Stimulated activated memory B cell treated with anti-CD40 and anti-IgM and Interleukin-4, amounts not matched to agents 10 μg/mL and 1 μg/mL and 100 μg/mL, for 72 hours (primary cell): ENCODE measurements around the gene CSMD2.

Experiments used
- ATAC-seq: fragments of 150-1000 bp; cut with Tn5 transposase; 2 replicates; pipeline ENCODE4 v1.10.0; 2021
- H3K27ac Mint-ChIP-seq: one replicate; pipeline ENCODE4 v1.8.0; 2022; ENCODE audit warnings: mild to moderate bottlenecking, mixed read lengths
- H3K27me3 Mint-ChIP-seq: one replicate; pipeline ENCODE4 v1.8.0; 2022; ENCODE audit warnings: mixed read lengths
- H3K36me3 Mint-ChIP-seq: one replicate; pipeline ENCODE4 v1.8.0; 2022; ENCODE audit warnings: mixed read lengths
- H3K4me1 Mint-ChIP-seq: one replicate; pipeline ENCODE4 v1.8.0; 2022; ENCODE audit warnings: mixed read lengths
- H3K4me3 Mint-ChIP-seq: one replicate; pipeline ENCODE4 v1.8.0; 2022; ENCODE audit warnings: mild to moderate bottlenecking, moderate library complexity, mixed read lengths
- H3K9me3 Mint-ChIP-seq: one replicate; pipeline ENCODE4 v1.8.0; 2022; ENCODE audit warnings: mixed read lengths

Gene CSMD2

GRCh38 chr1:33784876-33785275, 380.2 kb downstream of the CSMD2 start:
- Mint-ChIP-seq H3K27me3 (peaks cover 12% of the 10 kb centered on the region), H3K36me3 (no peaks in the 10 kb centered on the region), H3K9me3 (peaks cover 4% of the 10 kb centered on the region), H3K4me1 (no peaks in the 10 kb centered on the region), H3K4me3 (no peak overlapping the region), H3K27ac (no peak overlapping the region)
- ATAC-seq: no peak

- Mint-ChIP-seq H3K4me3 (no peak overlapping the region), H3K9me3 (peaks cover 4% of the 10 kb centered on the region), H3K27ac (no peak overlapping the region), H3K36me3 (no peaks in the 10 kb centered on the region), H3K27me3 (peaks cover 20% of the 10 kb centered on the region), H3K4me1 (no peaks in the 10 kb centered on the region)
- no peak for ATAC-seq
These were observed 382.3 kb downstream of the CSMD2 start for GRCh38 chr1:33782776-33783175.

GRCh38 chr1:33781652-33782051, 383.4 kb downstream of the CSMD2 start:
- H3K4me1 Mint-ChIP-seq: no peaks in the 10 kb centered on the region
- peaks cover 4% of the 10 kb centered on the region for H3K9me3 Mint-ChIP-seq
- peaks cover 20% of the 10 kb centered on the region for H3K27me3 Mint-ChIP-seq
- no peak overlapping the region for H3K4me3 Mint-ChIP-seq
- H3K36me3 Mint-ChIP-seq: no peaks in the 10 kb centered on the region
- no peak overlapping the region for H3K27ac Mint-ChIP-seq
- ATAC-seq: no peak

DNA sequence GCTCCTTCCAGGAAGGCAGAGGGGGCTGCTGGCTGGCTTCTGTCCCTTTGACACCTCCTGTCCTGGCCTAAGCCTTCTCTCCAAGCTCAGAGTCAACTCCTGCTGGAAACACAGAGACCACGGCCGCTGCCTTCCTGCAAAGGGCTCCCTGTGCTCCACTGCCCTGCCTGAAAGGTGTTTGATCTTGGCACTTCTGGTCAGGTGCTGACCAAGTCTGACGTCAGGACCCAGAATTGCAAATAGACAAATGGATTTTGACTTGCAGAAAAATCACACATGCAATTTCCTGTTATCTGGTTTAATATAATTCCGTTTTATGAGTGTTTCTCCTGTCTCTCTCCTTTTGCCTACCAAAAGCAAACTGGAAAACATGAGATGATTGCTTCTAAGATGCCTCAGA, 387.7 kb downstream of the CSMD2 start:
- no peak for ATAC-seq
- peaks cover 18% of the 10 kb centered on the region for H3K27me3 Mint-ChIP-seq
- H3K4me1 Mint-ChIP-seq: no peaks in the 10 kb centered on the region
- H3K27ac Mint-ChIP-seq: no peak overlapping the region
- no peaks in the 10 kb centered on the region for H3K9me3 Mint-ChIP-seq
- no peak overlapping the region for H3K4me3 Mint-ChIP-seq
- no peaks in the 10 kb centered on the region for H3K36me3 Mint-ChIP-seq

DNA sequence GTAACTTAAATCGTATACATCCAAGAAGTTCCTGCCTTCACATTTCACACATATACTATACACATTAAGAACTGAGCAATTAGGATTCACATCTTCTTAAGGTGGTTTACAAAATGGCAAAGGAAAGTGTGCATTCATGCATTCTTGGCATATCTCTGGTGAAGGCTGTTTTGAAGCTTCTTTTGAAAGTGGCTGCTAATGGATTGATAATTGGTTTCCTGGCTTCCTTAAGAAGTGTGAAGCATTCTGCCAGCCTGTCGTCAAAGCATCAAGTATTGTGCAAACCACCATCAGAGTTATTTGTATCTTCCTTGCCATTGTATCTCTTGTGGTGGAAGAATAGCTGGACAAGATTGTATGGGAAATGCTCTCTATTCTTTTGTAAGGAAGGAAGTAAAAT, 396.2 kb downstream of the CSMD2 start:
- no peak for ATAC-seq
- no peaks in the 10 kb centered on the region for H3K4me1 Mint-ChIP-seq
- no peak overlapping the region for H3K4me3 Mint-ChIP-seq
- H3K27me3 Mint-ChIP-seq: peaks cover 17% of the 10 kb centered on the region
- H3K27ac Mint-ChIP-seq: no peak overlapping the region
- no peaks in the 10 kb centered on the region for H3K36me3 Mint-ChIP-seq
- no peaks in the 10 kb centered on the region for H3K9me3 Mint-ChIP-seq

GRCh38 chr1:33768106-33768505, 396.9 kb downstream of the CSMD2 start:
- Mint-ChIP-seq H3K4me3 (no peak overlapping the region), H3K27me3 (peaks cover 11% of the 10 kb centered on the region), H3K4me1 (no peaks in the 10 kb centered on the region), H3K27ac (no peak overlapping the region), H3K36me3 (no peaks in the 10 kb centered on the region), H3K9me3 (no peaks in the 10 kb centered on the region)
- ATAC-seq: no peak

GRCh38 chr1:33764149-33764548, 400.9 kb downstream of the CSMD2 start:
- Mint-ChIP-seq H3K4me1 (no peaks in the 10 kb centered on the region), H3K4me3 (no peak overlapping the region), H3K9me3 (no peaks in the 10 kb centered on the region), H3K27me3 (no peaks in the 10 kb centered on the region), H3K27ac (no peak overlapping the region), H3K36me3 (no peaks in the 10 kb centered on the region)
- peak; percentile 15 for ATAC-seq

DNA sequence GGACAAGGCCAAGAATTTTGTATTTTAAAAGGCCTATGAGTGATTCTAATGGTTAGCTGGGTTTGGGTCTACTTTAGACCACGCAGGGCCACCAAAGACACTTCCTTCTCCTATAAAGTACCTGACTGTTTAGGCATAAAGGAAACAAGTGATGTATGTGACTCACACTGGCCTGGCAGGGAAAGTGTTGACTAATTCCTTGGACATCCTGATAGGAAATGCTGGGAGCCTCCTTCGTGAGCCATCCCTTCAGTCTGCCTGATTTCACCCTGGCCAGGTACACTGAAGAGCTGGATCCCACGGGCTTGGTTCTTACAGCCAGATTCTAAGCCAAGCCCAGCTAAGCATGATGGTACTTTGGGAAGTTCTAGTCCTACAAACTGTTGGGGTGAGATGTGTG, 401.6 kb downstream of the CSMD2 start:
- no peak for ATAC-seq

DNA sequence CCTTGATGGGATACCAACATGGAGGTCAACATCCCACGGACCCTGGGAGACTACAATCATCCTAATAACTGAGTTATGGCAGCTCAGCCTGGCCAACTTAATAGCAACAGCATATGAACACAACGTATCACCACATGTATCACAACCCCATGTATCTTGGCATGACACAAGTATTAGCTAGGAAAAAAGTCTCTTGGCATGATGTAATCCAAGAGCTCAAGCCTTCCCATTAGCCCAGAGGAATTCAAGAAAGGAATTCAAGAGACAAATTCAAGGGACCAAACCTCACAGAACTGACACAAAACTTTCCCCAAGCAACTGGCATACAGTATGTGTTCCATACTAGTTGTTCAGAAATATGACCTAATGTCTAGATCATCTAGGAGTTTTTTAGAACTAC, 402.1 kb downstream of the CSMD2 start:
- ATAC-seq: no peak
- peaks cover 3% of the 10 kb centered on the region for H3K9me3 Mint-ChIP-seq
- no peak overlapping the region for H3K27ac Mint-ChIP-seq
- H3K27me3 Mint-ChIP-seq: peaks cover 3% of the 10 kb centered on the region
- no peak overlapping the region for H3K4me3 Mint-ChIP-seq
- no peaks in the 10 kb centered on the region for H3K4me1 Mint-ChIP-seq
- H3K36me3 Mint-ChIP-seq: no peaks in the 10 kb centered on the region

More for the DNA sequence above, 401.6 kb downstream of the CSMD2 start:
- H3K4me1 Mint-ChIP-seq: no peaks in the 10 kb centered on the region
- no peak overlapping the region for H3K27ac Mint-ChIP-seq
- H3K4me3 Mint-ChIP-seq: no peak overlapping the region
- H3K36me3 Mint-ChIP-seq: no peaks in the 10 kb centered on the region
- no peaks in the 10 kb centered on the region for H3K27me3 Mint-ChIP-seq
- H3K9me3 Mint-ChIP-seq: peaks cover 3% of the 10 kb centered on the region

GRCh38 chr1:33762109-33762830, 402.8 kb downstream of the CSMD2 start:
- peaks cover 7% of the 10 kb centered on the region for H3K9me3 Mint-ChIP-seq
- H3K4me1 Mint-ChIP-seq: no peaks in the 10 kb centered on the region
- no peak overlapping the region for H3K27ac Mint-ChIP-seq
- peaks cover 10% of the 10 kb centered on the region for H3K27me3 Mint-ChIP-seq
- no peak overlapping the region for H3K4me3 Mint-ChIP-seq
- no peak for ATAC-seq
- no peaks in the 10 kb centered on the region for H3K36me3 Mint-ChIP-seq

DNA sequence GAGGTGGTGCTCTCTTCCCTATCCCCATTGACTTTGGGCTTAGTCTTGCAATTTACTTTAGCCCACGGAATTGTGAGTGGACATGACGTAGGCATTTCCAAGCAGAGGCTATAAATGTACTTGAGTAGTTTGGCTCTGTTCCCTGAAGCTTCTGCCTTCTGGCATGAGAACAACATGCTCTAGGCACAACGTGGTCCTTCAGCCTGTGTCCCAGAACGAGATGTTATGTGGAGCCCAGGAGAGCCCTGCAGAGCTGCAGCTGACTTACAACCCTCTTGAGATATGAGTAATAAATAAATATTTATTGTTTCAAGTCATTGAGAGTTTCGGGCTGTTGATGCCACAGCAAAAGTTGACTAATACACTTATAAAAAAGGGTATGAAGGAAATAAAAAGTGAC, 406.3 kb downstream of the CSMD2 start:
- Mint-ChIP-seq H3K4me1 (no peaks in the 10 kb centered on the region), H3K27me3 (peaks cover 16% of the 10 kb centered on the region), H3K36me3 (no peaks in the 10 kb centered on the region), H3K27ac (no peak overlapping the region), H3K9me3 (peaks cover 10% of the 10 kb centered on the region), H3K4me3 (no peak overlapping the region)
- ATAC-seq: no peak

DNA sequence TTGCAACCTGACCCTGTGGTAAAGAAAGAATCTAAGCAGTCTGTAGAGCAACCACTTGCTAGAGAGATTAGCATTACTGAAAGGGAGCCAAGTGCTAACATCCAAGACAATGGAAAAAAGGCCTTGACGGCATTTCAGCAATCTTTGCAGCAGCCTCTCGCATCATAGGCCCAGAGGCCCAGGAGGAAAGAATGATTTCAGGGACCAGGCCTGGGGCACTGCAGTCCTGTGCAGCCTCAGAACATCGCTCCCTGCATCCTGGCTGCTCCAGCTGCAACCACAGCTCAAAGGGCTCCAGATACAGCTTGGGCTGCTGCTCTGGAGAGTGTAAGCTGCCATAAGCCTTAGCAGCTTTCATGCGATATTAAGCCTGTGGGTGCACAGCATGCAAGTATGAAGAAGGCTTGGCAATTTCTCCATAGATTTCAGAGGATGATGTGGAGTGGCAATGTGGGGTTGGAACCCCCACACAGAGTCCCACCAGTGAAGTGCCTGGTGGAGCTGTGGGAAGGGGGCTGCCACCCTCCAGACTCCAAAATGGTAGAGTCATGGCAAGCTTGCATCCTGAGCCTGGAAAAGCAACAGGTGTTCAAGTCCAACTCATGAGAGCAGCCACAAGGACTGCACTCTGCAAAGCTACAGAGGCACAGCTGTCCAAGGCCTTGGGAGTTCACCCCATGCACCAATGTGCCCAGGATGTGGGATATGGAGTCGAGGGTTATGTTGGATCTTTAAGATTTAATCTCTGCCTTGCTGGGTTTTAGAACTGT, 411.8 kb downstream of the CSMD2 start:
- H3K27me3 Mint-ChIP-seq: peaks cover 16% of the 10 kb centered on the region
- no peak overlapping the region for H3K27ac Mint-ChIP-seq
- no peak for ATAC-seq
- peaks cover 20% of the 10 kb centered on the region for H3K9me3 Mint-ChIP-seq
- no peaks in the 10 kb centered on the region for H3K36me3 Mint-ChIP-seq
- H3K4me1 Mint-ChIP-seq: no peaks in the 10 kb centered on the region
- no peak overlapping the region for H3K4me3 Mint-ChIP-seq

GRCh38 chr1:33745942-33746341, 419.1 kb downstream of the CSMD2 start:
- H3K4me1 Mint-ChIP-seq: no peaks in the 10 kb centered on the region
- no peak overlapping the region for H3K27ac Mint-ChIP-seq
- H3K36me3 Mint-ChIP-seq: no peaks in the 10 kb centered on the region
- H3K27me3 Mint-ChIP-seq: no peaks in the 10 kb centered on the region
- no peak overlapping the region for H3K4me3 Mint-ChIP-seq
- no peak for ATAC-seq
- no peaks in the 10 kb centered on the region for H3K9me3 Mint-ChIP-seq

DNA sequence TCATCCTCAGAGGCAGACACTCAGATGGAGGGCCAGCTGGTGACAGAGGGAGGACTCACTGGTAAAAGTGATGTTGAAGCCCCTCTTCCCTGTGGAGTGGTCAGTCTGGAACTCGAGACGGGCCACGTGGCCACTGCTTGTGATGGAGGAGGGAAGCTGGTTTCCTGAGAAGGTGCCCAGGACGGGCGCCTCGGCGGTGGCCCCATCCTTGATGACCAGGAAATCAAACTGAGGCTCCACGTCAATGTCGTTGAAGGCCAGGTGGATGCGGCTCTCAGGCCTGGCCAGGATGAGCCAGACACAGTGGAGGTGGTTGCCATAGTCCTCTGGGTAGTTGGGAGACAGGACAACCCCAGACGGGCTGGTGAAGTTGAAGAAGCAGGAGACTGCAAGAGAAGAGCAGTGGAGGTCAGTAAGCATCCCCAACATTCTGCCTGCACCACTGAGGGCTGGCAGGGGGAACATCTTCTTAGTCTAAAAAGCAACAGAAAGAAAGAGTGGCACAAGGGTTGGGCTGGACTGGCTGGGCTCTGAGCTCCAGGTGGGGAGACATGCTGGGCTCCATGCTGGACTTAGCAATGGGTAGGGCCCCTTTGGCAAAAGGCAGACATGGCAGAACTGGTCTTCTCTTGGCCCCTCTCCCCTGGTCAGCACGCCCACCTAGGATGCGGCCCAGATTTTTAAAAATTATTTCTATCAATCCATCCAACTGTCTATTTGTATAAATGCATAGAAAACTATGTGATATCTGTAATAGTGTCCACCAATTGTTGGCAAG, 421.6 kb downstream of the CSMD2 start:
- Mint-ChIP-seq H3K27ac (no peak overlapping the region), H3K4me3 (no peak overlapping the region), H3K9me3 (no peaks in the 10 kb centered on the region), H3K36me3 (no peaks in the 10 kb centered on the region), H3K4me1 (no peaks in the 10 kb centered on the region), H3K27me3 (no peaks in the 10 kb centered on the region)
- no peak for ATAC-seq

GRCh38 chr1:33742663-33743062, 422.4 kb downstream of the CSMD2 start:
- no peak overlapping the region for H3K27ac Mint-ChIP-seq
- ATAC-seq: no peak
- H3K27me3 Mint-ChIP-seq: no peaks in the 10 kb centered on the region
- no peaks in the 10 kb centered on the region for H3K9me3 Mint-ChIP-seq
- H3K4me1 Mint-ChIP-seq: no peaks in the 10 kb centered on the region
- no peak overlapping the region for H3K4me3 Mint-ChIP-seq
- H3K36me3 Mint-ChIP-seq: no peaks in the 10 kb centered on the region
